Stomach (tissue), 4 donors: ENCODE results near the gene PTGES3L.

Source experiments
- EP300 ChIP-seq: sonication (generic); formaldehyde crosslinking; IDR thresholded peaks from one replicate; pipeline ENCODE4 v1.6.1; 2017; ENCODE audit warnings: antibody characterized with exemption
- POLR2A ChIP-seq, 4 donors: fragments of 450-650 bp; IDR thresholded peaks; one replicate each; pipeline ENCODE4 v1.6.1; 2016; ENCODE audit warnings: antibody characterized with exemption in 4 of 4, control low read depth in 2 of 4, mild to moderate bottlenecking in 1 of 4, moderate library complexity in 1 of 4
- TF ChIP-seq, protein P1 (sequence below), 7 experiments: fragments of 450-650 bp in 4 of 7; fragments of 200-600 bp in 3 of 7; sonication (generic) in 3 of 7; IDR thresholded peaks; one replicate each; pipeline ENCODE4 v1.5.1; 2016 to 2019; ENCODE audit warnings: antibody characterized with exemption in 7 of 7, control low read depth in 2 of 7, mild to moderate bottlenecking in 1 of 7

DNA sequence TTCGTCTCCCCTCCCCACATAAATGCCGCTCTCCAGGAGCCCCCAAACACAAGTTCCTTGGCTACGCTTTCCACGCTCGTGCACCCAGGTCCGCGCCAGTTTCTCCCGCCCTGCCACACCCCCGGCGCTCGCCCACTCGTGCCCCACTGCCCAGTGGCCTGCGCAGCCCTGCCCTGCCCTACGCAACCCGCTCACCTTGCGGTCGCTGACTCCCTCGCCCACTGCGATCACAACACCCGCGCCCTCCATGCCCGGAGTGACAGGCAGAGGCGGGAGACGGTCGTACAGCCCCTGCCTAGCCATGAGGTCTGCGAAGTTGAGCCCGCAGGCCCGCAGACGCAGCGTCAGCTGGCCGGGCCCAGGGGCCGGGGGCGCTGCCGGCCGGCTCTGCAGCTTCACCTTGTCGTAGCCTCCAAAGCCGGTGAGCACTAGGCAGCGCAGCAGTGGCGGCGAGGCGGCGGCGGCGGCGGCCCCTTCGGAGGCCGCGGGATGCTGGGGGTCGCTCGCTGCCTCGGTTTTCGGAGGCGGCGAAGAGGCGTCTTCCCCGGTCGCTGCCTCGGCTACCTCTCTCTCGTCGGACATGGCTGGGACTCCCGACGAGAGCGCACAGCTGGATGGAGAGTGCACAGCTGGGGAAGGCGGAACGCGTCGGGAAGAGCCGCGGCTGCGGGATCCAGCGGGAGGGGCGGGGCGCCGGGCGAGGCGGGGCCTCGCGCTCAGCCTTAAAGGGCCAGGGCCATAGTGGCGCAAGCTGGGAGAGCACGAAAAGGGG lies 42.0 kb upstream of the PTGES3L start, which contains the start of gene VAT1:
- TF ChIP-seq EP300 = no peak
- TF ChIP-seq, protein P1, sequence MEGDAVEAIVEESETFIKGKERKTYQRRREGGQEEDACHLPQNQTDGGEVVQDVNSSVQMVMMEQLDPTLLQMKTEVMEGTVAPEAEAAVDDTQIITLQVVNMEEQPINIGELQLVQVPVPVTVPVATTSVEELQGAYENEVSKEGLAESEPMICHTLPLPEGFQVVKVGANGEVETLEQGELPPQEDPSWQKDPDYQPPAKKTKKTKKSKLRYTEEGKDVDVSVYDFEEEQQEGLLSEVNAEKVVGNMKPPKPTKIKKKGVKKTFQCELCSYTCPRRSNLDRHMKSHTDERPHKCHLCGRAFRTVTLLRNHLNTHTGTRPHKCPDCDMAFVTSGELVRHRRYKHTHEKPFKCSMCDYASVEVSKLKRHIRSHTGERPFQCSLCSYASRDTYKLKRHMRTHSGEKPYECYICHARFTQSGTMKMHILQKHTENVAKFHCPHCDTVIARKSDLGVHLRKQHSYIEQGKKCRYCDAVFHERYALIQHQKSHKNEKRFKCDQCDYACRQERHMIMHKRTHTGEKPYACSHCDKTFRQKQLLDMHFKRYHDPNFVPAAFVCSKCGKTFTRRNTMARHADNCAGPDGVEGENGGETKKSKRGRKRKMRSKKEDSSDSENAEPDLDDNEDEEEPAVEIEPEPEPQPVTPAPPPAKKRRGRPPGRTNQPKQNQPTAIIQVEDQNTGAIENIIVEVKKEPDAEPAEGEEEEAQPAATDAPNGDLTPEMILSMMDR (IDR thresholded peaks at IDR 0.05) = no peak
- no peak for TF ChIP-seq POLR2A (IDR thresholded peaks at IDR 0.05)
